HEK293 (cell line): Measurements from ENCODE around the gene PAPLN.

Experiments used
- CTCF ChIP-seq: fragments of 450-650 bp; formaldehyde crosslinking; IDR thresholded peaks from 2 replicates; pipeline ENCODE4 v1.5.1; 2016; ENCODE audit warnings: missing biosample characterization, missing genetic modification characterization
- ELK4 ChIP-seq: IDR thresholded peaks from 2 replicates; pipeline ENCODE4 v1.6.1; 2011; ENCODE audit warnings: mild to moderate bottlenecking, low read depth, low read length, borderline replicate concordance
- IKZF3 ChIP-seq: fragments of 450-650 bp; IDR thresholded peaks from 2 replicates; pipeline ENCODE4 v1.5.0; 2018; ENCODE audit warnings: missing biosample characterization, mild to moderate bottlenecking, missing genetic modification characterization, moderate library complexity
- MEIS1 ChIP-seq: sonication (generic); formaldehyde crosslinking; IDR thresholded peaks from 2 replicates; pipeline ENCODE4 v1.8.1; 2022; ENCODE audit warnings: missing genetic modification reagents, mild to moderate bottlenecking, borderline replicate concordance
- OVOL3 ChIP-seq: fragments of 450-650 bp; formaldehyde crosslinking; IDR thresholded peaks from 2 replicates; pipeline ENCODE4 v1.5.1; 2016; ENCODE audit warnings: missing biosample characterization, missing genetic modification characterization
- PATZ1 ChIP-seq: fragments of 450-650 bp; formaldehyde crosslinking; IDR thresholded peaks from 2 replicates; pipeline ENCODE4 v1.5.1; 2016; ENCODE audit warnings: missing biosample characterization, missing genetic modification characterization
- YY1 ChIP-seq: fragments of 450-650 bp; formaldehyde crosslinking; IDR thresholded peaks from 2 replicates; pipeline ENCODE4 v1.5.1; 2018; ENCODE audit warnings: missing biosample characterization, missing genetic modification characterization
- ZNF223 ChIP-seq: fragments of 450-650 bp; formaldehyde crosslinking; IDR thresholded peaks from 2 replicates; pipeline ENCODE4 v1.5.1; 2016; ENCODE audit warnings: missing biosample characterization, missing genetic modification characterization
- ZNF239 ChIP-seq: fragments of 450-650 bp; formaldehyde crosslinking; IDR thresholded peaks from 2 replicates; pipeline ENCODE4 v1.5.1; 2016; ENCODE audit warnings: missing biosample characterization, missing genetic modification characterization
- ZNF350 ChIP-seq: fragments of 450-650 bp; formaldehyde crosslinking; IDR thresholded peaks from 2 replicates; pipeline ENCODE4 v1.5.0; 2017; ENCODE audit warnings: missing biosample characterization, mild to moderate bottlenecking, missing genetic modification characterization
- ZNF362 ChIP-seq: fragments of 450-650 bp; formaldehyde crosslinking; IDR thresholded peaks from 2 replicates; pipeline ENCODE4 v1.5.1; 2016; ENCODE audit warnings: missing biosample characterization, missing genetic modification characterization
- ZNF398 ChIP-seq: fragments of 450-650 bp; formaldehyde crosslinking; IDR thresholded peaks from 2 replicates; pipeline ENCODE4 v1.5.1; 2017; ENCODE audit warnings: missing biosample characterization, missing genetic modification characterization
- ZNF426 ChIP-seq: fragments of 450-650 bp; formaldehyde crosslinking; IDR thresholded peaks from 2 replicates; pipeline ENCODE4 v1.5.1; 2017; ENCODE audit warnings: missing biosample characterization, missing genetic modification characterization, mild to moderate bottlenecking, inconsistent platforms, moderate library complexity
- ZNF580 ChIP-seq: fragments of 450-650 bp; formaldehyde crosslinking; IDR thresholded peaks from 2 replicates; pipeline ENCODE4 v1.5.1; 2016; ENCODE audit warnings: missing biosample characterization, missing genetic modification characterization

- no peak for TF ChIP-seq ZNF580 (tag by site-specific recombination)
- TF ChIP-seq IKZF3 (tag by site-specific recombination), result no peak
- no peak for TF ChIP-seq CTCF (tag by site-specific recombination)
- no peak for TF ChIP-seq ZNF239
- TF ChIP-seq PATZ1 (tag by site-specific recombination), result no peak
- no peak for TF ChIP-seq MEIS1
- TF ChIP-seq ZNF362 (tag by site-specific recombination), result no peak
- no peak for TF ChIP-seq ZNF426 (tag by site-specific recombination)
- no peak for TF ChIP-seq YY1
- no peak for TF ChIP-seq ZNF223 (tag by site-specific recombination)
- no peak for TF ChIP-seq OVOL3 (tag by site-specific recombination)
- no peak for TF ChIP-seq ZNF350 (tag by site-specific recombination)
- TF ChIP-seq ZNF398 (tag by site-specific recombination), result no peak
- no peak for TF ChIP-seq ELK4
Measured at GRCh38 chr14:73276836-73277235, 39.5 kb downstream of the PAPLN start.
